SJSA1 (cell line): ENCODE measurements around the gene SMIM1. TPM values are rescaled to one million over a fixed set of nuclear protein-coding genes. Genes with fewer than 3 reads are reported as not detected.
"Not testable (repeated sequence)": the region's sequence is repeated elsewhere in the genome, so short reads cannot be mapped to it uniquely, and the experiment has no call there.

Experiments used
- DNase-seq, 2 experiments: peaks; one replicate each; pipeline ENCODE4 v3.0.0-alpha.2; 2015 to 2020; ENCODE audit warnings: low spot score in 2 of 2, low read depth in 1 of 2
- H3K27ac ChIP-seq: fragments of 250-450 bp; sonication (Bioruptor Pico); 2 replicates; pipeline ENCODE4 v1.5.1; 2020; ENCODE audit warnings: mild to moderate bottlenecking, moderate library complexity
- H3K27me3 ChIP-seq: fragments of 250-450 bp; sonication (Bioruptor Pico); replicated peaks from 2 replicates; pipeline ENCODE4 v1.5.1; 2020; ENCODE audit warnings: mild to moderate bottlenecking, moderate library complexity
- H3K36me3 ChIP-seq: fragments of 250-450 bp; sonication (Bioruptor Pico); 2 replicates; pipeline ENCODE4 v1.5.1; 2020; ENCODE audit warnings: mild to moderate bottlenecking
- H3K4me1 ChIP-seq: fragments of 250-450 bp; sonication (Bioruptor Pico); replicated peaks from 2 replicates; pipeline ENCODE4 v1.6.1; 2021; ENCODE audit warnings: mild to moderate bottlenecking
- H3K4me3 ChIP-seq: fragments of 250-450 bp; sonication (Bioruptor Pico); 2 replicates; pipeline ENCODE4 v1.5.1; 2020; ENCODE audit warnings: mild to moderate bottlenecking
- H3K9me3 ChIP-seq: fragments of 250-450 bp; sonication (Bioruptor Pico); replicated peaks from 2 replicates; pipeline ENCODE4 v1.5.1; 2020; ENCODE audit warnings: mild to moderate bottlenecking
- total RNA-seq: library from RNA; depleted of rRNA; stranded (reverse); fragments of >200 nt; shearing (Covaris generic); gene quantifications from 2 replicates; pipeline ENCODE4 v1.2.3, GENCODE V29; 2014

The SMIM1 gene
- total RNA-seq, 1 experiment from 2014 or later = not detected

- no peak for DNase-seq
- H3K9me3 ChIP-seq = no peaks in the 10 kb centered on the region
- peaks cover 62% of the 10 kb centered on the region for H3K36me3 ChIP-seq
- no peak overlapping the region for H3K4me3 ChIP-seq
- H3K27ac ChIP-seq = no peak overlapping the region
- peaks cover 11% of the 10 kb centered on the region for H3K4me1 ChIP-seq
- no peaks in the 10 kb centered on the region for H3K27me3 ChIP-seq
Observed at GRCh38 chr1:3790500-3790923, 18.0 kb downstream of the SMIM1 start.

DNA sequence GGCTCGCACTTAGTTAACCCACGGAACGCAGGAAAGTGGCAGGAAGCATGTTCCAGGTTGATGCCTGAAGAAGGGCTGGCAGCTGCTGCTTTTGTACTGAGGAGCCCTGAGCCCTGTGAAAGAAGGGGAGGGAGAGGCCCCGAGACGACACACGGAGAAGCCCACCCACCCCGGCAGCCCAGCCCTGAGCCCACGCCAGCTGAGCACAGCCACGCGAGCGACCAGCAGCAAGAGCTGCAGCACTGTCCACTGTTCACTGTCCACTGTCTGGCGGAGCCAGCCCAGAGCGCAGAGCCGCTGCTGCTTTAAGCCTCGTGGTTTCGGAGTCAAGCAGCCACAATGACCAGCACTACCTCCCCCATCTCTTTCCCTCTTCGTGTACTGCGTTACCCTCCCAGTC, 18.4 kb downstream of the SMIM1 start:
- no peak for DNase-seq
- H3K9me3 ChIP-seq = 0 out of 2 replicates have a peak, but pooled peaks cover 2% of the 10 kb centered on the region
- H3K27me3 ChIP-seq = no peaks in the 10 kb centered on the region
- H3K36me3 ChIP-seq = peaks cover 60% of the 10 kb centered on the region
- no peak overlapping the region for H3K27ac ChIP-seq
- H3K4me1 ChIP-seq = peaks cover 11% of the 10 kb centered on the region
- H3K4me3 ChIP-seq = no peak overlapping the region

- Histone ChIP-seq H3K9me3 (0 out of 2 replicates have a peak, but pooled peaks cover 3% of the 10 kb centered on the region), H3K4me1 (peaks cover 16% of the 10 kb centered on the region), H3K27me3 (no peaks in the 10 kb centered on the region), H3K27ac (peak overlapping the region; percentile 49), H3K4me3 (peak overlapping the region; percentile 97), H3K36me3 (peaks cover 35% of the 10 kb centered on the region)
- DNase-seq = no peak
Observed at GRCh38 chr1:3795453-3796214, 23.1 kb downstream of the SMIM1 start.

- Histone ChIP-seq H3K36me3 (peaks cover 34% of the 10 kb centered on the region), H3K27me3 (no peaks in the 10 kb centered on the region), H3K4me1 (peaks cover 16% of the 10 kb centered on the region), H3K4me3 (peak within 1 kb of the TSS; percentile 97), H3K9me3 (0 out of 2 replicates have a peak, but pooled peaks cover 3% of the 10 kb centered on the region), H3K27ac (peak within 1 kb of the TSS; percentile 49)
- peak; percentile 88 to 94 for DNase-seq
Observed at GRCh38 chr1:3796215-3797061, 23.9 kb downstream of the SMIM1 start, which contains the start of gene LRRC47. Gene LRRC47 (minus strand): TSS chr1:3796498. CDS start chr1:3796476, 22 bp downstream.

DNA sequence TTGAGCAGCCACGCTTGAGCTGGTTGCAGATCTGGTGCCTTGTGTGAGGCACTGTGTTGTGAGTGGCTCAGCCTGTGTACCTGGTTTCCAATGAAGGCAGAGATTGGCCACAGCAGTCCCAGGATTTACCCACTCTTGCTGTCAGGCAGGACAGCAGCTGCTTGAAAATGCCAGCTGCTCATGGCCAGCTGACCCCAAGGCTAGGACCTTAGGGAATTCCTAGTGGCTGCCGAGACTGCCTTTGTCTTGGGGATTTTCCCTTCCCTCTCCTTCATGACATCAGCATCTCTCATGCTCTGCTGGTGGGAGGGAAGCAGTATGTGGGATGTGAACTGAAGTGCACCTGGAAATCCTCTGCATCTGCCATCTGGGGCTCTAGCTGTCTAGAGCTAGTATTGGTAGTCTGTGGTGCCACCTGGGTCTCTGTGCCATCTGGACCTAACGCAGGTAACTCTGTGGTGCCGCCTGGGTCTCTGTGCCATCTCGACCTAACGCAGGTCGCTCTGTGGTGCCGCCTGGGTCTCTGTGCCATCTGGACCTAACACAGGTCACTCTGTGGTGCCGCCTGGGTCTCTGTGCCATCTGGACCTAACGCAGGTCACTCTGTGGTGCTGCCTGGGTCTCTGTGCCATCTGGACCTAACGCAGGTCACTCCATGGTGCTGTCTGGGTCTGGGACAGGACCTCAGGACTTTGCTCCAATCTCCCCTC, 27.6 kb downstream of the SMIM1 start:
- Histone ChIP-seq H3K9me3 (0 out of 2 replicates have a peak, but pooled peaks cover 3% of the 10 kb centered on the region), H3K36me3 (peaks cover 9% of the 10 kb centered on the region), H3K4me3 (no peak overlapping the region), H3K27ac (no peak overlapping the region), H3K4me1 (peaks cover 8% of the 10 kb centered on the region), H3K27me3 (0 out of 2 replicates have a peak, but pooled peaks cover 4% of the 10 kb centered on the region)
- DNase-seq = no peak

DNA sequence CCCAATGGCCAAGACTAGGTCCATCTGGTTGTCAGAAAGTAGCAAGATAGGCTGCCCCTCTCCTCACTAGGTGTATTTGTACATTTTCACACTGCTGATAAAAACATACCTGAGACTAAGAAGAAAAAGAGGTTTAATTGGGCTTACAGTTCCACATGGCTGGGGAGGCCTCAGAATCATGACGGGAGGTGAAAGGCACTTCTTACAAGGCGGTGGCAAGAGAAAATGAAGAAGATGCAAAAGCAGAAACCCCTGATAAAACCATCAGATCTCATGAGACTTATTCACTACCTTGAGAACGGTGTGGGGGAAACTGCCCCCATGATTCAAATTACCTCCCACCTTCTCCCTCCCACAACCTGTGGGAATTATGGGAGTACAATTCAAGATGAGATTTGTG, 28.2 kb downstream of the SMIM1 start:
- H3K9me3 ChIP-seq, H3K4me1 ChIP-seq, H3K27ac ChIP-seq, H3K27me3 ChIP-seq, H3K4me3 ChIP-seq, H3K36me3 ChIP-seq, DNase-seq: not testable (repeated sequence)

- Histone ChIP-seq H3K4me3 (no peak overlapping the region), H3K36me3 (no peaks in the 10 kb centered on the region), H3K9me3 (no peaks in the 10 kb centered on the region), H3K27me3 (0 out of 2 replicates have a peak, but pooled peaks cover 4% of the 10 kb centered on the region), H3K4me1 (no peaks in the 10 kb centered on the region), H3K27ac (no peak overlapping the region)
- DNase-seq = no peak
Observed at GRCh38 chr1:3803905-3804626, 31.5 kb downstream of the SMIM1 start.

GRCh38 chr1:3804627-3804944, 32.0 kb downstream of the SMIM1 start:
- H3K4me3 ChIP-seq, H3K36me3 ChIP-seq, H3K9me3 ChIP-seq, H3K4me1 ChIP-seq, DNase-seq, H3K27me3 ChIP-seq, H3K27ac ChIP-seq: not testable (repeated sequence)

DNA sequence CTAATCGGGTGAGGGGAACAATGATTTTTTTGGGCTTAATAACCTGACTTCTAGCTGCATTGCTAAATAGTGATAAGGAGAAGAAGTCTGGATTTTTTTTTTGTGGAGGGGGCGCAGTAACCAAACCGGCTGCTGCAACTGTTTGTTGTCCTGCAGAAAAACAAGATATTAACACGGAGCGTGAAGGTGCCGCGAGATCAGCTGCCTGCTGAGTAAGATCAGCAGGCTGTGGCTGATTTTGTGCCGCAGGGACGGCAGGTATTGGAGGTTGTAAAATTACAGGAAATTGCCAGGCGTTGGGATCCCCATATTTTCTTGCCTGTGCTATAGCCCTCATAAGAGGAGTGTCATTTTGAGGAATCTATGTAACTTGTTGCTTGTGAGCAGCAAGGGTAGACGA, 32.5 kb downstream of the SMIM1 start:
- Histone ChIP-seq H3K27me3 (0 out of 2 replicates have a peak, but pooled peaks cover 4% of the 10 kb centered on the region), H3K27ac (no peak overlapping the region), H3K36me3 (no peaks in the 10 kb centered on the region), H3K9me3 (no peaks in the 10 kb centered on the region), H3K4me1 (no peaks in the 10 kb centered on the region), H3K4me3 (no peak overlapping the region)
- no peak for DNase-seq

- no peak for DNase-seq
- no peaks in the 10 kb centered on the region for H3K4me1 ChIP-seq
- H3K36me3 ChIP-seq = no peaks in the 10 kb centered on the region
- no peak overlapping the region for H3K27ac ChIP-seq
- no peak overlapping the region for H3K4me3 ChIP-seq
- no peaks in the 10 kb centered on the region for H3K9me3 ChIP-seq
- H3K27me3 ChIP-seq = 0 out of 2 replicates have a peak, but pooled peaks cover 4% of the 10 kb centered on the region
Observed at GRCh38 chr1:3807769-3808168, 35.2 kb downstream of the SMIM1 start.

DNA sequence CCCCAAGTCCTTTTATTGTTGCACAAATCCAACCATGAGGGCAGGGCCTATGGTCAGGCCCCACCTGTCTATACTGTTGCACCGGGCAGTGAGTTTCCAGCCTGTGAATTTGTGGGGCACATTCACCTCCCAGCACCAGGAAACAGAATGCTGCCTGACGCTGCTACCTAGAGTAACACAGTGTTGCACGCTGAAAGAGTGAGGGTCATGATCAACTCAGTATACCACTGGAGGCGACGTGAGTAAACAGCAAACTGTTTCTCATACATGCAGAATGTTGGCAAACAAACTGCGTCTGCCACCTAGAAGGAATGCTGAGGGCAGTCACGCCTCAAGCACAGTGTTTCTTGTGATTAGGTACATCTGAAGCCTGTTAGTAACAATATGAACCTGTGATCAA, 37.1 kb downstream of the SMIM1 start:
- DNase-seq = no peak
- Histone ChIP-seq H3K4me3 (no peak overlapping the region), H3K36me3 (no peaks in the 10 kb centered on the region), H3K4me1 (no peaks in the 10 kb centered on the region), H3K9me3 (no peaks in the 10 kb centered on the region), H3K27ac (no peak overlapping the region), H3K27me3 (no peaks in the 10 kb centered on the region)

- H3K27ac ChIP-seq, H3K36me3 ChIP-seq, H3K27me3 ChIP-seq, H3K9me3 ChIP-seq, H3K4me3 ChIP-seq, H3K4me1 ChIP-seq, DNase-seq: not testable (repeated sequence)
Observed at GRCh38 chr1:3810149-3810761, 37.7 kb downstream of the SMIM1 start.

GRCh38 chr1:3811595-3811911, 39.0 kb downstream of the SMIM1 start:
- no peak for DNase-seq
- Histone ChIP-seq H3K9me3 (no peaks in the 10 kb centered on the region), H3K4me3 (no peak overlapping the region), H3K36me3 (no peaks in the 10 kb centered on the region), H3K27me3 (no peaks in the 10 kb centered on the region), H3K27ac (no peak overlapping the region), H3K4me1 (no peaks in the 10 kb centered on the region)
